DND-41 (cell line): ENCODE data around the gene WDR89.
"Not testable (repeated sequence)": the region's sequence is repeated elsewhere in the genome, so short reads cannot be mapped to it uniquely, and the experiment has no call there.

Experiments used
- CTCF ChIP-seq: IDR thresholded peaks from 2 replicates; pipeline ENCODE4 v1.5.1; 2012; ENCODE audit warnings: borderline replicate concordance, low read length, moderate library complexity, mild to moderate bottlenecking; ENCODE audit not compliant: poor library complexity, severe bottlenecking; ENCODE audit errors: extremely low read depth
- EZH2 ChIP-seq: IDR thresholded peaks from 3 replicates; pipeline ENCODE4 v1.6.1; 2012; ENCODE audit warnings: borderline replicate concordance, low read depth, mild to moderate bottlenecking, moderate library complexity, low read length, inconsistent platforms; ENCODE audit not compliant: severe bottlenecking

DNA sequence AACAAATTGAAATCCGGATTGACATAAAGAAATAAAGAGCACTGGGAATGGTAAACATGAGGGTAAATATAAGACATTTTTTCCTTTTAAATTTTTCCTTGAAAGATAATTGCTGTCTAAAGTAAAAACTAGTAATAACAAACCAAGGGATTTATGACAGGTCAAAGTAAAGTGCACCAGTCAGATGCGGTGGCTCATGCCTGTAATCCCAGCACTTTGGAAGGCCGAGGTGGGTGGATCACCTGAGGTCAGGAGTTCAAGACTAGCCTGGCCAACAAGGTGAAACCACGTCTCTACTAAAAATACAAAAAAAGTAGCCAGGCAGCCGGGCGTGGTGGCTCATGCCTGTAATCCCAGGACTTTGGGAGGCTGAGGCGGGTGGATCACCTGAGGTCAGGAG lies 19.7 kb downstream of the WDR89 start:
- TF ChIP-seq CTCF, EZH2: not testable (repeated sequence)
